Neural progenitor cell (in vitro differentiated cells): ENCODE data around the gene TNRC18. TPM values are rescaled to one million over a fixed set of nuclear protein-coding genes. Genes with fewer than 3 reads are reported as not detected.

Experiments
- DNase-seq: peaks from one replicate; pipeline ENCODE4 v3.0.0-alpha.2; 2016; ENCODE audit warnings: low spot score
- H2AFZ ChIP-seq: fragments of 200-600 bp; sonication (generic); replicated peaks from 2 replicates; pipeline ENCODE4 v1.6.1; 2016; ENCODE audit warnings: antibody characterized with exemption
- H3F3A ChIP-seq: fragments of 200-600 bp; sonication (generic); 2 replicates; pipeline ENCODE4 v1.6.1; 2016; ENCODE audit warnings: antibody characterized with exemption, low read depth
- H3K27ac ChIP-seq: fragments of 200-600 bp; sonication (generic); 2 replicates; pipeline ENCODE4 v1.5.1; 2016; ENCODE audit warnings: mild to moderate bottlenecking
- H3K27me3 ChIP-seq: fragments of 200-600 bp; sonication (generic); 2 replicates; pipeline ENCODE4 v1.6.1; 2016; ENCODE audit warnings: mild to moderate bottlenecking, moderate library complexity
- H3K36me3 ChIP-seq: fragments of 200-600 bp; sonication (generic); 2 replicates; pipeline ENCODE4 v1.5.1; 2016
- H3K4me1 ChIP-seq: fragments of 200-600 bp; sonication (generic); 2 replicates; pipeline ENCODE4 v1.6.1; 2016; ENCODE audit warnings: mixed run types
- H3K4me2 ChIP-seq: fragments of 200-600 bp; sonication (generic); 2 replicates; pipeline ENCODE4 v1.6.1; 2016
- H3K4me3 ChIP-seq: fragments of 200-600 bp; sonication (generic); 2 replicates; pipeline ENCODE4 v1.5.1; 2016
- H3K79me2 ChIP-seq: fragments of 200-600 bp; sonication (generic); 2 replicates; pipeline ENCODE4 v1.6.1; 2016; ENCODE audit warnings: low read depth
- H3K9ac ChIP-seq: fragments of 200-600 bp; sonication (generic); 2 replicates; pipeline ENCODE4 v1.6.1; 2016
- H3K9me3 ChIP-seq: fragments of 200-600 bp; sonication (generic); 2 replicates; pipeline ENCODE4 v1.5.1; 2016; ENCODE audit warnings: low read depth
- H4K20me1 ChIP-seq: fragments of 200-600 bp; sonication (generic); 2 replicates; pipeline ENCODE4 v1.6.1; 2016; ENCODE audit warnings: low read depth
- H3K27ac Mint-ChIP-seq: 3 replicates; pipeline ENCODE4 v1.8.0; 2021; ENCODE audit warnings: mixed read lengths
- H3K27me3 Mint-ChIP-seq: 2 replicates; pipeline ENCODE4 v1.8.0; 2022; ENCODE audit warnings: low read depth, mild to moderate bottlenecking, inconsistent platforms, moderate library complexity, mixed read lengths; ENCODE audit not compliant: insufficient read depth
- H3K36me3 Mint-ChIP-seq: 3 replicates; pipeline ENCODE4 v1.8.0; 2021; ENCODE audit warnings: mixed read lengths
- H3K4me1 Mint-ChIP-seq: 3 replicates; pipeline ENCODE4 v1.8.0; 2021; ENCODE audit warnings: mixed read lengths
- H3K4me3 Mint-ChIP-seq: 3 replicates; pipeline ENCODE4 v1.8.0; 2021; ENCODE audit warnings: mild to moderate bottlenecking, moderate library complexity, mixed read lengths
- H3K9me3 Mint-ChIP-seq: 3 replicates; pipeline ENCODE4 v1.8.0; 2020; ENCODE audit warnings: mixed read lengths
- CTCF ChIP-seq: fragments of 200-600 bp; sonication (generic); IDR thresholded peaks from 2 replicates; pipeline ENCODE4 v1.5.1; 2017; ENCODE audit warnings: antibody characterized with exemption, mild to moderate bottlenecking
- EZH2 ChIP-seq: fragments of 200-600 bp; sonication (generic); IDR thresholded peaks from 2 replicates; pipeline ENCODE4 v1.6.1; 2017; ENCODE audit warnings: antibody characterized with exemption, mild to moderate bottlenecking, moderate library complexity
- EZH2phosphoT487 ChIP-seq: fragments of 200-600 bp; sonication (generic); IDR thresholded peaks from 2 replicates; pipeline ENCODE4 v1.6.1; 2017; ENCODE audit warnings: antibody characterized with exemption
- total RNA-seq: library from RNA; depleted of rRNA; stranded (reverse); fragments of >200 nt; gene quantifications from 2 replicates; pipeline ENCODE4 v1.2.3, GENCODE V29; 2015; ENCODE audit warnings: low replicate concordance

Gene TNRC18
- total RNA-seq, 1 donor from 2014 or later, result 16.1 TPM

- H4K20me1 ChIP-seq, result no peaks in the 10 kb centered on the region
- DNase-seq, result no peak
- peak overlapping the region; percentile 57 for H3K27ac Mint-ChIP-seq
- no peak overlapping the region for H3K4me3 ChIP-seq
- no peaks in the 10 kb centered on the region for H3K27me3 ChIP-seq
- H3F3A ChIP-seq, result no peaks in the 10 kb centered on the region
- peaks cover 4% of the 10 kb centered on the region for H3K27me3 Mint-ChIP-seq
- no peak for TF ChIP-seq CTCF
- TF ChIP-seq EZH2, result no peak
- TF ChIP-seq EZH2phosphoT487, result no peak
- H3K36me3 Mint-ChIP-seq, result peaks cover 16% of the 10 kb centered on the region
- no peak overlapping the region for H3K4me2 ChIP-seq
- no peak overlapping the region for H3K4me3 Mint-ChIP-seq
- H3K4me1 ChIP-seq, result no peaks in the 10 kb centered on the region
- H3K4me1 Mint-ChIP-seq, result no peaks in the 10 kb centered on the region
- no peaks in the 10 kb centered on the region for H3K36me3 ChIP-seq
- H3K79me2 ChIP-seq, result no peaks in the 10 kb centered on the region
- H3K27ac ChIP-seq, result no peak overlapping the region
- H3K9ac ChIP-seq, result no peak overlapping the region
- H2AFZ ChIP-seq, result no peak overlapping the region
- H3K9me3 ChIP-seq, result no peaks in the 10 kb centered on the region
- no peaks in the 10 kb centered on the region for H3K9me3 Mint-ChIP-seq
These were observed 119.8 kb downstream of the TNRC18 start for GRCh38 chr7:5303591-5304505.

GRCh38 chr7:5303061-5303460, 120.6 kb downstream of the TNRC18 start:
- H3K4me3 ChIP-seq, result no peak overlapping the region
- no peak overlapping the region for H3K27ac ChIP-seq
- H3K36me3 ChIP-seq, result no peaks in the 10 kb centered on the region
- Mint-ChIP-seq H3K4me3 (no peak overlapping the region), H3K4me1 (peaks cover 4% of the 10 kb centered on the region), H3K27ac (peak overlapping the region; percentile 57), H3K36me3 (peaks cover 18% of the 10 kb centered on the region), H3K9me3 (no peaks in the 10 kb centered on the region), H3K27me3 (peaks cover 4% of the 10 kb centered on the region)
- H3K27me3 ChIP-seq, result no peaks in the 10 kb centered on the region
- H3K4me2 ChIP-seq, result no peak overlapping the region
- H3K9me3 ChIP-seq, result no peaks in the 10 kb centered on the region
- no peaks in the 10 kb centered on the region for H3F3A ChIP-seq
- H3K79me2 ChIP-seq, result no peaks in the 10 kb centered on the region
- peaks cover 3% of the 10 kb centered on the region for H4K20me1 ChIP-seq
- H3K4me1 ChIP-seq, result no peaks in the 10 kb centered on the region
- DNase-seq, result no peak
- no peak overlapping the region for H3K9ac ChIP-seq
- TF ChIP-seq EZH2phosphoT487 (no peak), EZH2 (no peak), CTCF (no peak)
- H2AFZ ChIP-seq, result no peak overlapping the region

GRCh38 chr7:5302577-5302976, 121.1 kb downstream of the TNRC18 start:
- Histone ChIP-seq H3K27ac (no peak overlapping the region), H4K20me1 (peaks cover 8% of the 10 kb centered on the region), H3K36me3 (no peaks in the 10 kb centered on the region), H3K79me2 (no peaks in the 10 kb centered on the region), H3K4me3 (no peak overlapping the region), H2AFZ (no peak overlapping the region), H3K4me2 (no peak overlapping the region), H3K9me3 (no peaks in the 10 kb centered on the region), H3K9ac (no peak overlapping the region), H3K27me3 (peaks cover 3% of the 10 kb centered on the region), H3K4me1 (no peaks in the 10 kb centered on the region), H3F3A (no peaks in the 10 kb centered on the region)
- peaks cover 19% of the 10 kb centered on the region for H3K36me3 Mint-ChIP-seq
- no peak for DNase-seq
- no peak overlapping the region for H3K27ac Mint-ChIP-seq
- no peak overlapping the region for H3K4me3 Mint-ChIP-seq
- peaks cover 5% of the 10 kb centered on the region for H3K4me1 Mint-ChIP-seq
- no peaks in the 10 kb centered on the region for H3K9me3 Mint-ChIP-seq
- TF ChIP-seq EZH2 (no peak), CTCF (no peak), EZH2phosphoT487 (no peak)
- H3K27me3 Mint-ChIP-seq, result peaks cover 4% of the 10 kb centered on the region
